Mesenchymal stem cell (in vitro differentiated cells and primary cell): Measurements from ENCODE around the gene CDON.

ENCODE experiments used
- DNase-seq: peaks from one replicate; pipeline ENCODE4 v3.0.0-alpha.2; 2013
- H2AFZ ChIP-seq: one replicate; pipeline ENCODE4 v1.6.1; 2013; ENCODE audit warnings: low read depth, mild to moderate bottlenecking, control low read depth, inconsistent platforms, low read length, moderate library complexity
- H2AK5ac ChIP-seq: 2 replicates; pipeline ENCODE4 v1.6.1; 2013; ENCODE audit warnings: low read length, moderate library complexity, mild to moderate bottlenecking, inconsistent platforms; ENCODE audit not compliant: severe bottlenecking
- H2BK120ac ChIP-seq: one replicate; pipeline ENCODE4 v1.6.1; 2013; ENCODE audit warnings: low read depth, mild to moderate bottlenecking, inconsistent platforms, low read length, moderate library complexity
- H2BK12ac ChIP-seq, 2 experiments: one replicate each; pipeline ENCODE4 v1.6.1; 2013; ENCODE audit warnings: inconsistent platforms in 2 of 2, low read length in 2 of 2, mild to moderate bottlenecking in 2 of 2, moderate library complexity in 2 of 2, control low read depth in 1 of 2
- H2BK15ac ChIP-seq: one replicate; pipeline ENCODE4 v1.6.1; 2013; ENCODE audit warnings: mild to moderate bottlenecking, low read depth, inconsistent platforms; ENCODE audit not compliant: poor library complexity, severe bottlenecking
- H2BK5ac ChIP-seq: 2 replicates; pipeline ENCODE4 v1.6.1; 2013; ENCODE audit warnings: low read depth, mild to moderate bottlenecking, low read length, control low read depth, inconsistent platforms; ENCODE audit not compliant: poor library complexity, severe bottlenecking
- H3K14ac ChIP-seq, 2 experiments: one replicate each; pipeline ENCODE4 v1.6.1; 2013; ENCODE audit warnings: inconsistent platforms in 2 of 2, low read length in 2 of 2, control low read depth in 1 of 2, mild to moderate bottlenecking in 1 of 2, moderate library complexity in 1 of 2
- H3K18ac ChIP-seq, 2 experiments: one replicate each; pipeline ENCODE4 v1.6.1; 2013; ENCODE audit warnings: inconsistent platforms in 2 of 2, low read length in 2 of 2, control low read depth in 1 of 2, low read depth in 1 of 2, mild to moderate bottlenecking in 1 of 2
- H3K23ac ChIP-seq, 2 experiments: one replicate each; pipeline ENCODE4 v1.6.1; 2013; ENCODE audit warnings: inconsistent platforms in 2 of 2, low read length in 2 of 2, mild to moderate bottlenecking in 2 of 2, moderate library complexity in 2 of 2, control low read depth in 1 of 2
- H3K27ac ChIP-seq: 2 replicates; pipeline ENCODE4 v1.5.1; 2013; ENCODE audit warnings: mild to moderate bottlenecking, moderate library complexity, low read length, control low read depth, inconsistent platforms; ENCODE audit not compliant: poor library complexity, severe bottlenecking
- H3K27me3 ChIP-seq, 2 experiments: 2 replicates each; pipeline versions ENCODE4 v1.6.1 to v1.7.0; 2013; ENCODE audit warnings: low read length in 2 of 2, mild to moderate bottlenecking in 2 of 2, moderate library complexity in 2 of 2, control low read depth in 1 of 2, inconsistent platforms in 1 of 2; ENCODE audit not compliant: control insufficient read depth in 1 of 2, insufficient read depth in 1 of 2
- H3K36me3 ChIP-seq, 2 experiments: 2 replicates each; pipeline versions ENCODE4 v1.6.1 to v1.7.0; 2013; ENCODE audit warnings: low read length in 2 of 2, control low read depth in 1 of 2, inconsistent platforms in 1 of 2, low read depth in 1 of 2, mild to moderate bottlenecking in 1 of 2; ENCODE audit not compliant: insufficient read depth in 2 of 2, control insufficient read depth in 1 of 2
- H3K4ac ChIP-seq, 2 experiments: one replicate each; pipeline ENCODE4 v1.6.1; 2013; ENCODE audit warnings: inconsistent platforms in 2 of 2, low read length in 2 of 2, mild to moderate bottlenecking in 2 of 2, moderate library complexity in 2 of 2, control low read depth in 1 of 2, low read depth in 1 of 2
- H3K4me1 ChIP-seq: 2 replicates; pipeline ENCODE4 v1.6.1; 2013; ENCODE audit warnings: low read depth, low read length, control low read depth; ENCODE audit not compliant: control insufficient read depth, insufficient read depth
- H3K4me2 ChIP-seq: 2 replicates; pipeline ENCODE4 v1.6.1; 2013; ENCODE audit warnings: low read length, mild to moderate bottlenecking, inconsistent platforms; ENCODE audit not compliant: poor library complexity, severe bottlenecking
- H3K4me3 ChIP-seq, 2 experiments: 2 replicates each; pipeline versions ENCODE4 v1.5.1 to v1.7.0; 2013; ENCODE audit warnings: low read length in 2 of 2, mild to moderate bottlenecking in 2 of 2, control low read depth in 1 of 2, low read depth in 1 of 2; ENCODE audit not compliant: insufficient read depth in 1 of 2
- H3K79me1 ChIP-seq: replicated peaks from 2 replicates; pipeline ENCODE4 v1.6.1; 2013; ENCODE audit warnings: mild to moderate bottlenecking, control low read depth, low read length, inconsistent platforms; ENCODE audit not compliant: poor library complexity, severe bottlenecking
- H3K9ac ChIP-seq: 2 replicates; pipeline ENCODE4 v1.7.0; 2013; ENCODE audit warnings: mild to moderate bottlenecking, low read length, moderate library complexity
- H3K9me3 ChIP-seq: 2 replicates; pipeline ENCODE4 v1.7.0; 2013; ENCODE audit warnings: mild to moderate bottlenecking, low read length; ENCODE audit not compliant: control insufficient read depth
- H4K8ac ChIP-seq: one replicate; pipeline ENCODE4 v1.6.1; 2013; ENCODE audit warnings: inconsistent platforms, mild to moderate bottlenecking, low read length, moderate library complexity
- H4K91ac ChIP-seq: one replicate; pipeline ENCODE4 v1.6.1; 2013; ENCODE audit warnings: mild to moderate bottlenecking, low read length, inconsistent platforms
- WGBS: methylation state at CpG from one replicate; pipeline ENCODE4 v1.1.7; 2013; ENCODE audit warnings: mixed read lengths; 5-methylcytosine and 5-hydroxymethylcytosine counted together

Gene CDON

DNA sequence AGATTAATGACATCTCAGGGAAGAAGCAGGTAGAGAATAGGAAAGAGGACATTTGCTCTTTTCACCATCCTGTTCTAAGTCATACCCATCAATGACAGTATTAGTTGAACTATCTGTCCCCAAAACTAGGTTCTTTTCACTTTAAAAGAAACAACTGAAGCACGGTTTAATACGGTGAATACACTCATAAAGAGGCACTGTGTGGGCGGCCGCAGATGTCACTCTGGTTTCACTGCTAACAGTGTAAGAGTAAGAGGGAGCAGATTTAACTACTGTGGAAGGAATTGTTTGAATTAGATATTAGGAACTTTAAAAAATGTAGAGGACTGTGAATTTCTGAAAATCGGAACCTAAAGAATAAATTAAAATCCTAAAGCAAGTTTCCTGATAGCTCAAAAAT is 67.4 kb downstream of the CDON start:
- Histone ChIP-seq H3K4me3 (no peak overlapping the region), H2AK5ac (no peak overlapping the region), H3K4ac (no peak overlapping the region), H3K27ac (no peak overlapping the region), H2BK15ac (no peak overlapping the region), H3K27me3 (no peaks in the 10 kb centered on the region), H3K79me1 (no peaks in the 10 kb centered on the region), H2BK12ac (no peak overlapping the region), H3K9ac (peak overlapping the region; percentile 29), H3K18ac (no peak overlapping the region), H4K8ac (no peak overlapping the region), H3K23ac (no peak overlapping the region), H3K14ac (no peak overlapping the region), H3K36me3 (peaks cover 0 to 87% of the 10 kb centered on the region in 2 experiments), H3K4me1 (no peaks in the 10 kb centered on the region), H2AFZ (no peak overlapping the region), H2BK5ac (no peak overlapping the region), H2BK120ac (no peak overlapping the region), H4K91ac (no peak overlapping the region), H3K4me2 (no peak overlapping the region), H3K9me3 (no peaks in the 10 kb centered on the region)
- 93% methylated on average over 4 of the region's 5 CpGs for WGBS
- DNase-seq: no peak

DNA sequence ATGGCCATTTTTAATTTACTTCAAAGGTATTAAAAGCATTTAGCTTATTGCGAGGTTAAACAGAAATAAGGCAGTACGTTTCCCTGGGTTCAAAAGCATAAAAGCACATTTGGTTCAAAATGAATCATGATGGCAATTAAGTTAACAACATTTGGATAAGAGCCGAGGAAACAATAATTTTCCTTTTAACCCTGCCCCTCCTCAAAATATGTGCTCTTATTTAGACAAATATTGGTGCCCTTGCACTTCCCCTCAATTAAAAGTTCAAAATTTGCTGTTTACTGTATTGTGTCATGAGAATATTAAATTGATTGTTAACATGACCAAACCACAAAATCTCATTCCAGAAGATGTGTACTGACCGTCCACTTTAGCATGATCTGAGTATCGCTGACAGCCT is 68.2 kb downstream of the CDON start:
- H2AFZ ChIP-seq: no peak overlapping the region
- no peak for DNase-seq
- no peak overlapping the region for H3K18ac ChIP-seq
- no peak overlapping the region for H3K4me3 ChIP-seq
- H3K36me3 ChIP-seq: peaks cover 0 to 85% of the 10 kb centered on the region in 2 experiments
- no peak overlapping the region for H3K27ac ChIP-seq
- no peaks in the 10 kb centered on the region for H3K79me1 ChIP-seq
- no peak overlapping the region for H2BK120ac ChIP-seq
- H3K9ac ChIP-seq: no peak overlapping the region
- H3K4ac ChIP-seq: no peak overlapping the region
- no peak overlapping the region for H4K8ac ChIP-seq
- H4K91ac ChIP-seq: no peak overlapping the region
- H2BK15ac ChIP-seq: no peak overlapping the region
- H2BK5ac ChIP-seq: no peak overlapping the region
- H3K23ac ChIP-seq: no peak overlapping the region
- H2AK5ac ChIP-seq: no peak overlapping the region
- no peak overlapping the region for H2BK12ac ChIP-seq
- H3K27me3 ChIP-seq: no peaks in the 10 kb centered on the region
- no peaks in the 10 kb centered on the region for H3K9me3 ChIP-seq
- 94% methylated on average over 5 of the region's 5 CpGs for WGBS
- H3K4me1 ChIP-seq: no peaks in the 10 kb centered on the region
- H3K4me2 ChIP-seq: no peak overlapping the region
- no peak overlapping the region for H3K14ac ChIP-seq

DNA sequence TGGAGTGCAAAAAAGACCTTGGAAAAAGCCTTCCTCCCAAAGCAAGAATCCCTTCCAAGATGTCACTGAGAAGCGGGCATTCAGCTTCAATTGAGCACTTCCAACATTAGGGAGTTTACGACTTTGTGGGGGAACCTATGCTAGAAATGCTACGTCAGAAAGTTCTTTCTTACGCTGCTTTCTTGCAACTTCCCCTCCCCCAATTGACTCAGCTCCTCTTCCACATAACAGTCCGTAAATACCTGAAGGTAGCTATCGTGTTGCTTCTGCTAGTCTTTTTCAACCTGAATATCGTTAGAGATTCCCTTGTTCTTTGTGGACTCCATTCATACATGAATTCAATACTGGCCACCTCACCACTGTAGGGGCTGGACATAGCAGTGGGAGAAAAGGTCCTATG is 69.8 kb downstream of the CDON start:
- peaks cover 0 to 86% of the 10 kb centered on the region in 2 experiments for H3K36me3 ChIP-seq

DNA sequence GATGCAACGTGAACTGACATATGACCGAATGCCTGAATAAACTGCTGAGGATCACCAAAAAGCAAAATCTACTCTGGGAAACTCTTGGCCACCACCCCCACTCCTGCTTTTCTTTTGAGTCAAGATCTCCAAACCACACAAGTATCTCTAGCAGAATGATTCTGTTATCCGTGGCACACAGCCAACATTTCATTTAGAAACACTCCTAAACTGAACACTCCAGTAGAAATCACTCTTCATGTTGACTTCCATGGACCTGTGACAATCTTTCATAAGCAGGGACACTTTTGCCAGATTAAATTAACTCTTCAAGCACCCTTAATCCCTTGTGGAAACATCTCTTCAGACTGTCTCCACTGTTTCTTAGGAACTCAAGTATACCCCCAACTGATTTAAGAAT is 72.4 kb downstream of the CDON start:
- Histone ChIP-seq H3K4me3 (no peak overlapping the region), H4K91ac (no peak overlapping the region), H3K9ac (peak overlapping the region; percentile 58), H3K4ac (no peak overlapping the region), H2BK5ac (no peak overlapping the region), H3K14ac (no peak overlapping the region), H4K8ac (no peak overlapping the region), H2BK12ac (no peak overlapping the region), H3K36me3 (peaks cover 0 to 88% of the 10 kb centered on the region in 2 experiments), H3K27ac (no peak overlapping the region), H3K27me3 (peaks cover 0 to 3% of the 10 kb centered on the region in 2 experiments), H2AFZ (no peak overlapping the region), H2BK120ac (no peak overlapping the region), H3K4me2 (no peak overlapping the region), H3K4me1 (no peaks in the 10 kb centered on the region), H2AK5ac (no peak overlapping the region), H3K79me1 (no peaks in the 10 kb centered on the region), H3K23ac (no peak overlapping the region), H3K18ac (no peak overlapping the region), H2BK15ac (no peak overlapping the region), H3K9me3 (no peaks in the 10 kb centered on the region)
- 93% methylated on average over 3 of the region's 3 CpGs for whole genome bisulfite sequencing
- peak; percentile 11 for DNase-seq

More for the DNA sequence above, 69.8 kb downstream of the CDON start:
- Histone ChIP-seq H2BK120ac (no peak overlapping the region), H3K4me3 (no peak overlapping the region), H2BK5ac (no peak overlapping the region), H3K4ac (no peak overlapping the region), H2AK5ac (no peak overlapping the region), H4K91ac (no peak overlapping the region), H3K9me3 (no peaks in the 10 kb centered on the region), H2BK12ac (no peak overlapping the region), H3K4me2 (no peak overlapping the region), H3K4me1 (no peaks in the 10 kb centered on the region), H3K14ac (no peak overlapping the region), H2BK15ac (no peak overlapping the region), H3K27me3 (peaks cover 0 to 3% of the 10 kb centered on the region in 2 experiments), H3K23ac (no peak overlapping the region), H3K9ac (no peak overlapping the region), H3K18ac (no peak overlapping the region), H3K27ac (no peak overlapping the region), H2AFZ (no peak overlapping the region), H3K79me1 (no peaks in the 10 kb centered on the region), H4K8ac (no peak overlapping the region)
- no peak for DNase-seq
- WGBS: 90% methylated on average over 6 of the region's 7 CpGs
